HG02970 (cell line): ENCODE results near the gene PPP2R2D.

Source experiments
- ATAC-seq: cut with Tn5 transposase; IDR thresholded peaks from one replicate; pipeline ENCODE4 v1.9.1; 2021; ENCODE audit warnings: mild to moderate bottlenecking, moderate library complexity, moderate number of reproducible peaks; ENCODE audit not compliant: unreplicated experiment, low FRiP score

PPP2R2D gene

GRCh38 chr10:131886237-131886636, 14.6 kb upstream of the PPP2R2D start:
- no peak for ATAC-seq

GRCh38 chr10:131888186-131888604, 12.6 kb upstream of the PPP2R2D start:
- no peak for ATAC-seq

- ATAC-seq, result no peak
Observed at GRCh38 chr10:131889755-131890154, 11.1 kb upstream of the PPP2R2D start.

GRCh38 chr10:131890276-131891195, 10.3 kb upstream of the PPP2R2D start:
- ATAC-seq, result no peak

GRCh38 chr10:131891196-131891928, 9.4 kb upstream of the PPP2R2D start:
- no peak for ATAC-seq

GRCh38 chr10:131891929-131892805, 8.6 kb upstream of the PPP2R2D start:
- no peak for ATAC-seq

- ATAC-seq, result no peak
Observed at GRCh38 chr10:131892806-131893675, 7.8 kb upstream of the PPP2R2D start.

GRCh38 chr10:131895116-131895515, 5.7 kb upstream of the PPP2R2D start:
- no peak for ATAC-seq

- no peak for ATAC-seq
Observed at GRCh38 chr10:131896403-131896802, 4.4 kb upstream of the PPP2R2D start.

GRCh38 chr10:131897297-131897899, 3.4 kb upstream of the PPP2R2D start:
- no peak for ATAC-seq

GRCh38 chr10:131898061-131898460, 2.7 kb upstream of the PPP2R2D start:
- no peak for ATAC-seq

GRCh38 chr10:131898713-131899112, 2.1 kb upstream of the PPP2R2D start:
- no peak for ATAC-seq

GRCh38 chr10:131899116-131899690, 1.6 kb upstream of the PPP2R2D start:
- ATAC-seq, result no peak

GRCh38 chr10:131899695-131900349, 986 bp upstream of the PPP2R2D start:
- no peak for ATAC-seq

GRCh38 chr10:131901181-131901829, 497 bp downstream of the PPP2R2D start:
- ATAC-seq, result peak; percentile 30

GRCh38 chr10:131902211-131902610, 1.4 kb downstream of the PPP2R2D start:
- ATAC-seq, result no peak

GRCh38 chr10:131902691-131903090, 1.9 kb downstream of the PPP2R2D start:
- no peak for ATAC-seq

- ATAC-seq, result no peak
Observed at GRCh38 chr10:131905267-131905571, 4.4 kb downstream of the PPP2R2D start.
